ENCODE data around the gene CDKAL1.

Gene CDKAL1

DNA sequence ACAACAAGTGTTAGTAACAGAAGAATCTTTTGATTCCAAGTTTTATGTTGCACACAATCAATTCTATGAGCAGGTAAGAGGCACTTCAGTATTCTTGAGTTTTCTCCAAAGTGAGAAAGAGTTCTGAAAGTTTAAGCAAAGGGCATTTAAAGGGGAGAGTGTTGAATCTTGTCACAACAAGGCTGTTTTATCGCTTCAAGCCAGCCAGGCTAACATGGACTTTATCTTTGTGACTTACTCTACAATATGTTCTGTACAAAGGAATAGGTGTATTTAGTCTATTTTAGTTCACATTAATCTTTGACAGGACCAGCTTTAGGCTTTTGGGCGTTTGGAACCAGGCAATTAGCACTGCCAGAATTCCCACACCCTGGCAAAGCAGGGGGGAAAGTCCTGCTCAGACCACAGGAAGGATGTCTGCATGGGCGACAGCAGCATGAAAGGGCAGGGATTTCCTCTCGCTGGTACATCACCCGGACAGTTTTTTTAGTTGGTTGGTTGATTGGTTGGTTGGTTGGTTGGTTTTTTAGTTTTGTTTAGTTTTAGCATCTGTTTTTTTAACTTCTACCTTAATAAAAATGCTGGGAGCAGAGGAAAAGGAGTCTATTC is 663.9 kb downstream of the CDKAL1 start:
- no peak for DNase-seq

DNA sequence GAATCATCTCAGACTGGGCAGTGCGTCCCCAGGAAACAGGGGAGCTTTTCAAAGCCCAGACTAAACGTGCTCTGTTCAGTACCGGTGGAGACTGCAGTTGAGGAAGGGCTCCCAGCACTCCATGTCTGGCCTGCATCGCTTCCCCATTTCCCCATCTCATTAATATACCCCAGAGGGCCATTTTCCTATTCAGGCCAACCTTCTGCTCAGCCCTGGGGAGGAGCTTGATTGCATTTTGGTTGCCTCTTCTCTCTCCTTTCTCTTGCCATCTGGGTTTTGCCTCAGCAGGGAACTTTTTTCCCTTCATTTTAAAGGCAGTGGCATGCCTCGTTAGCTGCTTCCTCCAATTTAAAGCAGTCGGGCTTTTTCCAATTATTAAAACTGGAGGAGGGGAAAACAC is 665.0 kb downstream of the CDKAL1 start:
- no peak for DNase-seq

DNA sequence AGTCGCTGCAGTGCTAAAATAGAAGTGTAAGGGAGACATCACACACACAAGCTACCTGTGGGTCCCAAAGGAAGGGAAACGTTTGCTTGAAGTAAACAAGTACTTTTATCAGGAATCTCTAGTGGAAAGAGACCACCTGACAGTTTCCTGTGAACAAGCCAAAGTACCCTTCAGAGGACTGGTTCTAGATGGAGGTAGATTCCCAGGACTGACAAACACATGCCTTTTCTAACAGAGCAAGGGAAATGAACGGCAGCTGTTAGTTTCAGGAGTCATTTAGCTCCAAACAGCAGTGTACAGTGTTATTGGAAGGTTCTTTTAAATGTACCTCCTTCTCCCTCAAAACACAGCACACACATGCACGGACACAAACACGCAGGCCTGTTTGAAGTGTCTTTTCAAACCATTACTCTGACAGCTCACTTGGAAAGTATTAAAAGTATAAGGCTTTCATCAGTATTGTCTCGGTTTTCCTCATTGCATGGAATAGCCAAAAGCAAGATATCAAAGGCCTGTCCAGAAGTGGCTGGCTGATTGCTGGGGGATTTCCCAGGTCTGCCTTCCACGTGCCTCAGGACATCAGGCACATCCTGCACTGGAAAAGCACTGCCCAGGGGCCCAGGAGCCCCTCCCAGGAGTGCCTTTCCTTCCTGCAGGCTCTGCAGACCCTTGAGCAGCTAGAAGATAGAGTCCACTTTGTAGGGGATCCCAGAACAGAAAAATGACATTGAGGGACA is 666.0 kb downstream of the CDKAL1 start:
- no peak for DNase-seq

DNA sequence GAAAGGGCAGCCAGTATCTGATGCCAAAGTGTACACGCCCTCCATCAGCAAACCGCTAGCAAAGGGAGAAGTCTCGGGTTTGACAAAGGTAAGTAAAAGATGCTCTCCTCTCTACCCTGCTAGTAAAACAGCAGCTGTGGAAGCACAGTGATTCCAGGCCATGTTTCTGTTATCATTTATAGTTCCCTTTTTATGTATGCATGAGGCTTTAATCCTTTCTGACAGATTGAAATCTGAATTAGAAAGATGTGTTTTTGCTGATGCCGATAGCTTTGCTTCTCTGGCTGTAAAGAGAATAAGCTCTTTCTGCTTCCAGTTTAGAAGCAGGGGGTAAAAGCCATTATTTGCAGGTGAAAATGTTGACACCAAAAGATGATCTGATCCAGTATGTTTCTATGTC is 666.9 kb downstream of the CDKAL1 start:
- no peak for DNase-seq

DNA sequence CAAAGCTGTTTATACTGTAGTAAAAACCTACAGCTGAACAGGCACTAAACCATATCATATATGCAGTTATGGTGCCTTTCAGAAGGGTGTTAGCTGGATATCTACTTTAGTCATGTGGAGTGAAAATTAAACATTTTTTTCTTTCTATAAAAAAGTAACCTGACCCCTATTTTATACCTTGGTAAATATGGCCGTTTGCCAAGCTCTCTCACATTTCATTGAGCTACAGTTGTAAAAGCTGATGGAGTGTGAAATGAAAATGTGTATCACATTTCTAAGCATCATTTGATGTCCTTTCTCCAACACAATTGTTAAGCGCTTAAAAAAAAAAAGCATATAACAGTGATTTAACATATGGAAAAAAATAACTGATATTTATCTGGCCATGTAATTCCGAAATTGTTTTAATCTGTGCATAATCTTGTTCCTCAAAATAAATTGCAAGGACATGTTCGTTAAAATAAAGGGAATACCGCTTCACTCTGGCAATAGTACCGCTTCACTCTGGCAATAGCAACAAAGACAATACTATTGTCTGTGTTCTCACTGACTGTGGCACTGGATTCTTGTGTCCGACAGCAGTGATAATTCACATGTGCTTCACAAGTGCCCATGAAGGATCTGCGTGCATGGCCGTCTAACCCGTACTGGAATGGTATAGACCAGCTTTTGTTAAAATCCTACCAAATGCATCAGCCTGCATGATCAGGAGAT is 667.5 kb downstream of the CDKAL1 start:
- no peak for DNase-seq

DNA sequence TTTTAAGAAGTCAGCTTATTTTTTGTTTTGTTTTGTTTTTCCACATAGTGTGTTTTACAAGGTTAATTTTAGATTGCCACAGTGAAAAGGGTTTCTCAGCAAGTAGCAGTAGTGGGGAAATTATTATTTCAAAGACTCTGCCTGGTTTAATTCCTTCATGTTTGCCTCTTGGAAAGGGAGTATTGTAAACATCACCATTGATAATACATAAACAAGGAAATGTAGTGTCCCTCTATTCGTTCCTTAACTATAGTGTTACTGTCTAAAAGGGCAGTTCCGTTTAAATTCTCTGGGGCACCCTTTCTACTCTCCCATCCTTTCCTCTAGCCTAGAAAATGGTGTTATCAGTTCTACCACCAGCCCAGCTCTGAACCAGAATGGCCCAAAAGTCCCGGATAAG is 668.3 kb downstream of the CDKAL1 start:
- no peak for DNase-seq

DNA sequence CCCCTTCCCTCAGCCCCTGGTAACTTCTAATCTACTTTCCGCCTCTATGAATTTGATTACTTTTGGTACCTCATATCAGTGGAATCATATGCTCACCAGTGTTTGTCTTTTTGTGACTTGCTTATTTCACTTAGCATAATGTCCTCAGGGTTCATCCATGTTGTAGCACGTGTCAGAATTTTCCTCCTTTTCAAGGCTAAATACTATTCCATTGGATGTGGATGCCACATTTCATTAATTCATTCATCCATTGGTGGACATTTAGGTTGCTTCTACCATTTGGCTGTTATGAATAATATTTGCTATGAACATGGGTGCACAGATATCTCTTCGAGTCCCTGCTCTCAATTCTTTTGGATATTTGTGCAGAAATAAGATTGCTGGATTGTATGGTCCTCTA is 670.7 kb downstream of the CDKAL1 start:
- DNase-seq = no peak

DNA sequence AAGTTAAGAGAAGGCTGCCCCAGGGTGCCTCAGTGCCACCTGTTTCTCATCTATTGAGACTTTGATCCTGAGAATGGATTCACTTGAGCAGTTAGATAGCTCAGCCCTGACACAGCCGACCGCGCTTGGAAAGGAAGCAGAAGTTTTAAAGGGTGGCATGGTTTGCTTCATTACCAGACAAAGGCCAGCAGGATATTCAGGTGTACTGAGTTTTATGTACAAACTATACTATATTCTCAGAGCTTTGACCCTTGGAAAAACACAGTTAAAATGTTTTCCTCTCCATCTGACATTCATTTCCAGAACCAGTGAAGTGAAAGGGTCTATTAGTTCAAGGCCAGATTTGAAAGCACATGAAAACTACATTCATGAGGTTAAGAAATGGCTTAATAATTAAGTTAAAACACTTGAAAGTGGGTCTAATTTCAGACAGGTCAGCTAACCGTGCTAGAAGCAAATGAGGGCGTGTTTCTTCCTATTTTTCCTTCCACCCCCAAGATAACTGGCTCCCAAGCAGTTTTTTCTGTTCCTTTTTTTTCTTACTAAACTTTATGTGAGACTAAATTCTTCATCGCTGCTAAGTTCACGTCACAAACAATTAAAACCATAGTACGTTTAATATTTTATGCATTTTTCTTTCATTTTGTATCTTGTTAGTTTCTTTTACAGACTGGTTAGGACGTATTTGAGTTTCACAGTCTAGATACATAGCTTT is 674.0 kb downstream of the CDKAL1 start:
- no peak for DNase-seq

DNA sequence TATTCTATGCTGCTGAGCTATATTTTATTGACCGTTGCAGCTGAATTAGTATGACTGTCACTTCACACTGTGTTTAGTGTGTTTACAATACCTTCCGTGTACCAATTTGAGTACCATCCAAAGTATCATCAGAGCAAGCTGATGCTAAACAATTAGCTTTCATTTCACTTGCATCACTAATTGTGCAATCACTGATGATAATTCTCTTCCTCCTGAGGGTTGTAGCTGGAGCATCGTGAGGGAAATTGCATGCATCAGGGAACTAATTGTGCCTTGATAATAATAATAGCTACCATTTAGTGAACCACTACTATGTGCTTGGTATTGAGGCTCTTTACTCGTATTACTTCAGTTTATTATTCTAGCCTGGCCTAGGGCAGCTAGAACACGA is 674.5 kb downstream of the CDKAL1 start:
- no peak for DNase-seq

DNA sequence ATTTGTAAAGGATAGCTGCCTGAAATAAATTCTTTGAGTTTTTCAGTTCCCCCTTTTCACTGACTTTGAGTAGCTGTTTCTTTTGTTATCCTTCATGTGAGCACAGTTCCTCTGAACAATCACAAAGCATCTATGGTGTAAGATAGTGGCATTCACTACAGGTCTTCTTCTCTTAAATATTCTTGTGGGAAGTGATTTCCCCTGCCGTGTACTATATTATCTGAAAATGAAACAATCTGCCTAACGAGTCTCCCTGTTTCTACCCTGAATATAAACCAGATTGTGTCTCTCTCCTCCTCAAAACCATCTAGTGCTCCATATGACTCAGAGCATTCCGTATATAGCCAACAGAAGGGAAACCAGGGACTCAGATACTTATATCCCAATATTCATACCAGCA is 679.2 kb downstream of the CDKAL1 start:
- DNase-seq = no peak

DNA sequence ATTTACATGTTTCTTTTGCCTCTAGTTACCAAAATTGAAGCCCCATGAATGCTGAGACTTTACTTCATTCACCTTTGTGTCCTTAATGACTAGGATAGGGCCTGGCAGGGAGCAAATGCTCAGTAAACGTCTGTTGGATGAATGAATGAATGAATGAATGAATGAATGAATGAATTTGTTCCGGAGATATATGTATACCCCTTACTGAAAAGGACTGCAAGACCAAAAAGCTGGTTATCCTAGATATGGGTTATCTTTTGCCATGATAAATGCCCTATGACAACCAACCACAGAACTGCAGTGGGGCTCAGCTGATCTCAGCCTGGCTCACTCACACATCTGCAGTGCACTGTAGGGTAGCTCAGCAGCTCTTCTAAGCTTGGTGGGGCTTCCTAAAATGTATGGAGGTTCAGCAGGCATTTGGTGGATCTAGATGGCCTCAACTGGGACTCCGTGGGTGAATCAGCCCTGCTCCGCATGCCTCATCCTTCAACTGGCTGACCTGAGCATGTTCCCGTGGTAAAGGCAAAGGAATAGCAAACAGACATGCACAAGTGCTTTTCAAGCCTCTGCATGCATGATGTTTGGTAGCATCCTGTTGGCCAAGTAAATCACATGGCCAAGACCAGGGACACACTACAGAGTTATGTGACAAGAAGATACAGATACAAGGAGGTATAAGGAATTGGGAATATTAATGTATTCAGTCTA is 680.6 kb downstream of the CDKAL1 start:
- no peak for DNase-seq

DNA sequence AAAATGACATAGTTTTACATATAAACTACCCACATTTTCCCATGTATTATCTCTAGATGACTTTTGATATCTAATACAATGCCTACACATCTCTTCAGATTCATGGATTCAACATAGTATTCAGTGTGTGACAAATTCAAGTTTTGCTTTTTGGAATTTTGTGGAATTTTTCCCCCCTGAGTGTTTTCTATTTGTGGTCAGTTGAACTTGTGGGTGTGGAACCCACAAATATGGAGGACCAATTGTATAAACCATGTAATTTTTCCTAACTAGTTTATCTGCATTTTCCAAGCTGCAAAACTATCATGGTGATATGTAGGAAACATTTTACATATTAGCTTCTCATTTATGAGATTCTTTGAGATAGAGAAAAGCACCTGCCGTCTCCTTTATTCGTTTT is 685.0 kb downstream of the CDKAL1 start:
- no peak for DNase-seq

DNA sequence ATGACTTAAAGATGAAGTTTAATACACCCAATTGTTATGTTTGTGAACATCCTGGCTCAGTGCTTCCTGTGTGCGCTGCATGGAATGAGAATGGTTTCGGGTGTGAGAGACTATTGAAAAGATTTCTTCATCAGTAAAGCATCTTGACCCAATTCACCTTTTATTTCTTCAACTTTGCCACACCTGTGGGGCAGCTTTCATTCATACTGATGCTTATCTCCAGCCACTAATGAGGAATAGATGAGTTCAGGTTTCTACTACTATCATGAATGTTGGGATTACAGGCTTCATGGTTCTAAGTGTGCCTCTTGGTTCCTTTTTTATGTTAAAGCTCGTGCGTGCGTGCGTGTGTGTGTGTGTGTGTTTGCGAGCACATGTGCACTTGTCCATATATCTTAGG is 685.6 kb downstream of the CDKAL1 start:
- no peak for DNase-seq

DNA sequence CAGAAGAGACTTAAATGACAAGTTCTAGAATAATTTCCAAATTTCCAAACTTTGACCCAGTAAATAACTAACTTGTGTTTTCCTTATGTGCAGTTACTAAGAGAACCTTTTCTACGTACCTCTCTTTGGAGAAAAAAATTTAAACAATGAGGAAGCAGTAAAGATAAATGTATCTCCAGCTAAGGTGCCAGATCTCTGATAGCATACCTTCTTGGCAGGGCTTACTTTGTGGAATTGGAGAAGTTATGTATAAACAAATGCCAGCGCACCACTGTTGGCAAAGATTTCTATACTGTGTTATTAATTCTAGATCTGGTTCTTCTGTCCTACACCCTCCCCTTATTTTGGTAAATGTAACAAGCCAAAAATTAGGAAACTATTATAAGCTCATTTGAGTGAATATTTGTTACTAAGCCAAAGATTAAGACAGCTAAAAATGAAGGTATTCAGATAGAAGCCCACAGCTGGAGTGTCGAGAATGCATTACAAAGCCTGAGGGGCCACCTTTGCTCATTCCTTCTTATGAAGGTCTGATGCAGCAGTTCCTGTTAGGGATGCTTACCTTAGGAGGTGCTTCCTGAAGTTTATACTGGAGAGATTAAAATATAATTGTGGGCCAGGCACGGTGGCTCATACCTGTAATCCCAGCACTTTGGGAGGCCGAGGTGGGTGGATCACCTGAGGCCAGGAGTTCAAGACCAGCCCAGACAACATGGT is 686.2 kb downstream of the CDKAL1 start:
- DNase-seq = no peak

DNA sequence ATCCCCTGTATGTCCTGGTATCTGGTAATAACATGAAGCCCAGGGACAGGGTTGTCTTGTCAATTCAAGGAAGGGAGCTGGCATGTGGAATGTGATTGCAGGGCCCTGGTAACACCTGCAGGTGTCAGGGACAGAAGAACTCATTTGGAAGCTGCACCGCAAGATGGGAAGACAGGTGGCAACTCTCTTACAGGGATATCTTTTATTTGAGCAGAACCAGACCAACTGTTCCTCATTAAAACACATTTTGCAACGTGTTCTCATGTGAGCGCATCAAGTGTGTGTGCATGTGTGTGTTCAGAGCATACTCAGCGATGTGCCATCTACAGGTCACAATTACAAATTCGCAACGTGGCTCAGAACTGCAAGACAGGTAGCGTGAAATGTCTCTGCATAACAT is 688.4 kb downstream of the CDKAL1 start:
- DNase-seq = no peak

DNA sequence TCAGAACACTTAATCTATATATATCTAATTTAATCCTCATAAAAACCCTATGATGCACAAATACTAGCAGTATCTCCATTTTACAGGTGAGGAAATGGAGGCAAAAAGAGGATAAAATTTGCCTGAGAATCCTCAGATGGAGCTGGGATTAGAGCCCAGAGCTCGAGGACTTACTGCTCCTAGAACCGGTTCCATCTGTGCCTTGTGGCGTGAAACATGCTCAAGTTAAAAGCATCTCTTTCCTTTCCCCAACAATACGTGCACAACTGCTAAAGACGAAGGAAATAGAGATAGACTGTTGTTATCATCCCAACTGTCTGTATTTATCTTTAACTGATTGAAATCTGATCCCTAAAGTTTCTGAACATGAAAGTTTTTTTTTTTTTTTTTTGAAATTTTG is 691.7 kb downstream of the CDKAL1 start:
- no peak for DNase-seq

DNA sequence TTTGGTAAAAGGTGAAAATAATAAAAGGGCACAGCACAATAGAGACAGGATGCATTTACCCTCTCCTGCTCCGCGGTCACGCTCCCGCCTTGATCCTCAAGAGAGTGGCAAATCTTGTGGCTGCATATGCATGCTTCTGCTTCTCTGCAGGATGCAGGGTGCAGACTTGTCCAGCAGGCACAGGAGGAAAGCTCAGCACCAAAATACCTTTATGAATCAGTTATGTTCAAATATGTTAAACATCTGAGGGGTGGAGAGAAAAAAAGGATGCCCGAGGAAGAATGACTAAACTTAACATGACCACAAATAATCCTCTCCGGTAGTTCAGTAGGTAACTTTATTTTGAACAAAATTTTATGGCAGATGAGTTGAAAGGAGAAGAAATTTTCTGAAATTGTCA is 693.2 kb downstream of the CDKAL1 start:
- DNase-seq = no peak

DNA sequence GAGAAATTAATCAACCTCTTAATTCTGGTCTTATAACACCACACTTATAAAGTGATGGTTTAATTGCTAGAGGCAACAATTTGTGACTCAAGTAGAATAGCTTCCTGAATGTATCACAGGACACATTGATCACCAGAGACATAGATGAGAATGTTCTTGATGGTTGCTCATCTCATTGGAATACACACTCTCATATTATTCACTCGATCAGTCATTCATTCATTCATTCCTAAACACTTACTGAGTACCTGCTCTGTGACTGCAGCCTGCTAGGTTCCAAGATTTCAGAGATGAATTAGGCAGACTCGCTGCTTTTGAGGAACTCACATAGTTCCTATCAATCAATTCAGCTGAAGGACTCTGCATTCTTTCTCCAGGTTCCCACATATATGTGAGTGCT is 694.2 kb downstream of the CDKAL1 start:
- no peak for DNase-seq

DNA sequence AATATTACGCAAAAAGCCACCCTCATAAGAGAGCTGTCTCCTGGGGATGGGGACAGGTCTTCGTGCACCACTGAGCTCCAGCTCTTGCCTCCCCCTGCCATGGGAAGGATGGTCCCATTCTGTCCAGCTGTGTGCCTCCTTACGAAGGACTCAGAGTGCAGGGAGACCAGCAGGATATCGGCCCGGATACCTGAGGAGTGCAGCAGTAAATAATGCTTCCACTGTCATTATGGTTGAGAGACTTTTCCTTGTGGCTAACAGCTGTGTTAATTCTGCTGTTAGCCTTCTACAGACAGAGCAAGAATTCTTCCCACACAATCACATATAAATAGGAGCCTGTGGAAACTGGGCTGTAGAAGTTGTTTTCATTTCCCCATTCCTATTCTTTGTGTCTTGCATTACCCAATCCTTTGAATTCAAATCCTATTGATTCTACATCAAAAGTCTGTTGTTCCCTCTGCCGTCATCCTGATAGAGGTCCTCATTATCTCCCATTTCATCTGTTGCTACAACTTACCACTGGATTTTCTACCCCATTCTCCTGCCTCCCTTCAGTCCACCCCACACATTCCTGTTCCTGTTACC is 694.7 kb downstream of the CDKAL1 start:
- DNase-seq = no peak

DNA sequence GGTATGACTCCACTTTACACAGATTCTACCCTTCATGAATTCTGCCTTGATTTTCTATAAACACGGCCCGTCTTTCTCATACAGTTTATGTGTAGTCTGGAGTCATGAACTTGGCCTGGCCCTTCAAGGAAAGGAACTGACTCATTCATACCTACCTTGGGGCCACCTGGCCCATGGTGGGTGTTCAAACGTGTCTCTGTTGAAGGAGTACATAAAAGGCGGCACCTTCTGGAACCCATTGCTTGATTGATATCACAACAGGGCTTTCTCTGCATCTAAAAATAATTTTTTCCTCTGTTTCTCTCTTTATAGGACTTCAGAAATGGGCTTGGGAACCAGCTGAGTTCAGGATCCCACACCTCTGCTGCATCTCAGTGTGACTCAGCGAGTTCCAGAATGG is 696.3 kb downstream of the CDKAL1 start:
- DNase-seq = no peak

DNA sequence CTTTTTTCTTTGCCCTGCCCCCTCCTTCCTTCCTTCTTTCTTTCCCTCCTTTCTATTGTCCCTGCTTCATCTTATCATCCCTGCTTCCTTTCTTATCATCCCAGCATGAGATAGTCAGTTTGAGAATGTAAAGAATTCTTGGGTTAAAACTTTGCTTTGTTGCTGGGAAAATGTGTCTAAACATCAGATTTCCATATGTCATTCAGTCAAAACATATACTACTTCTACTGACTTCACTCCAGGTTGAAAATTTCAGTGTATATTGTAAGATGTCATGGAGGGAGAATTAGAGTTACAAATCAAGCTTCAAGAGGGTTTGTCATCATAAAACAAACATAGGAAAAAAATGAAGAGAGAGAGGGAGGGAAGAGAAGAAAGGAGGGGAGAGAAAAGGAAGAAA is 700.9 kb downstream of the CDKAL1 start:
- no peak for DNase-seq

DNA sequence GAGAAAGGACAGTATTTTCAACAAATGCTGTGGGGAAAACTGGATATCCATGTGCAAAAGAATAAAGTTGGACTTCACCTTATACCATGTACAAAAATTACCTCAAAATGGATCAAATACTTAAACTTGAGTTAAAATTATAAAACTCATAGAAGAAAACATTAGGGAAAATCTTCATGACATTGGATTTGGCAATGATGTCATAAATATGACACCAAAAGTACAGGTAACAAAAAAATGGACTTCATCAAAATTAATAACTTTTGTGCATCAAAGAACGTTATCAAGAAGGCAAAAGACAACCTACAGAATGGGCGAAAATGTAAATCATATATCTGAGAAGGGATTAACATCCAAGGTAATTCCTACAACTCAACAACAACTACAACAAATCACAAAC is 704.0 kb downstream of the CDKAL1 start:
- no peak for DNase-seq
